NCI-H446 treated with DMSO at 0.1 percent for 48 hours (cell line): ENCODE data around the gene GRID2.
A peak's percentile ranks its signal among the peaks of the same experiment; 100 is the strongest.

Source experiments
- DNase-seq: peaks from one replicate; lab custom pipeline; 2025; lab: John Stamatoyannopoulos, UW

GRID2 gene

GRCh38 chr4:92961881-92962280 is 658.1 kb downstream of the GRID2 start:
- no peak for DNase-seq

DNA sequence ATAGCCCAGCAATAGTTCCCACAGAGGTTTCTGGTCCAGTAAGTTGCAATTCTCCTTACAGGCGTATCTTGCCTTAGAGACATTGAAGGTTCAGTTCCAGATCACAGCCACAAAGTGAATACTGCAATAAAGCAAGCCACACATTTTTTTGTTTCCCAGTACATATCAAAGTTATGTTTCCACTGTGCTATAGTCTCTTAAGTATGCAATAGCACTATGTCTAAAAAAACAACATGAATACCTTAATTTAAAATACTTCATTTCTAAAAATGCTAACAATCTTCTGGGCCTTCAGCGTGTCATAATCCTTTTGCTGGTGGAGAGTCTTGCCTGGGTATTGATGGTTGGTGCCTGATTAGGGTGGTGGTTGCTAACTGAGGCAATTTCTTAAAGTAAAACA is 659.1 kb downstream of the GRID2 start:
- DNase-seq = no peak

DNA sequence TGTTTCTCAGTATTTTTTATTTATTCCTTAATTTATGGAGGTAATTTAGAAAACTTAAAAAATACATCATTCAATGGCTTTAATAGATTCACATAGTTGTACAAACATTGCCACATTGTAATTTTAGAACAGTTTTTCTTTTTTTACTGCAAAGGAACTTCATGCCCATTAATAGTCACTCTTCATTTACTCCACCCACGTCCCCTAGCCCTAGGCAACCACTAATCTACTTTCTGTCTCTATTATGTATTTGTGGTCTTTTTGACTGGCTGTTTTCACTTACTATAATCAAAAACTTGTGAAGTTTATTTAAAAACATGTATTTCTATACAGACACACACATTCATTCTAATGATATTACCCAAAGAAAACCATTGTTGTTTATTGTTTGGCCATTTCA is 664.8 kb downstream of the GRID2 start:
- DNase-seq = no peak

DNA sequence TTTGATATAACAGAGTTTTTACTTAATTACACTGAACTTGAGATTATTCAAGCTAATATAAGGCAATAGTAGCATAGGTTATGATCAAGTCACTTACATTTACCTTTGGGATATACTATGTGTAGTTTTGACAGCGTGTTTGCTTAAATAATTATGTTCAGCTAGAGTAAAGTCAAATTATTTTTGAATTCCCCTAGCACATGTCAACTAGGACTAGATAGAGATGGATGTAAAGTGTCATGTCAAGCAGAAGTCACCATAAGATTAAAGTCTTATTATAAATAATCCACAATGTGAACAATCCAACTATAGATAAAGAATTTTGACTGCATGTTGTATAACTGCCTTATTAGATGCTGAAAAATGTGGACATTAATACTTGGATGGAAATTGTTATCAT is 665.2 kb downstream of the GRID2 start:
- DNase-seq = no peak

GRCh38 chr4:92969650-92970379 is 666.0 kb downstream of the GRID2 start:
- DNase-seq = no peak

DNA sequence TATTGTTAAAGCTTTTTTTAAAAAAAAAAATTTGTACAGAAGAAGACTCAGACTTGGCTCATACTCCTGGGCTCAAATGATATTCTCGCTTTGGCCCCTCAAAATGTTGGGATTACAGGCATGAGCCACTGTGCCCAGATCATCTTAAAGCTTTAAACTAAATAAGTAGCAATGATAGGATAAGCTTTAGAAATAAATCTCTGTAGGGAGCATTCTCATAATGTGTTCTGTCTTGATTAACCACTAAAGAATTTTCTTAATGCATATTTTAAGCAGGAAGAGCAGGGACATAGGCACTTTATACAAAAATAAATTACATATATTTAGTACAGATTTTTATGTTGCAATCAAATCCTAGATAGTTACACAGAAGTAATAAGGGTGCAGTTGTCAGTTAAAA is 667.2 kb downstream of the GRID2 start:
- no peak for DNase-seq

DNA sequence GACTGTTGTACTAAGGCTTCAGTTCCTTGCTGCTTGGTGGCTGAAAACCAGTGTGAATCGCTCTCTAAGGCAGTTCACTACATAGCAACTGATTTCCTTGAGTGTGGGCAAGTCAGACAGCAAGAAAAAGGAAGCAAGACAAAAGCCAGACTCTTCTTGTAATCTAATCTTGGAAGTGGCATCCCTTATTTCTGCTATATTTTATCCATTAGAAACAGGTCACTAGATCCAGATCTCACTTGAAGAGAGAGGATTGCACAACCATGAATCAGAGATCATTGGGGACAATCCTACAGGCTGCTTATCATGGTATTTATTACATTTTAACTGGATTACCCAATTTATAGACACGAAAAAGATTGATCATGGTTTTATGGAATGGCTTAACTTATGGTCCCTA is 684.5 kb downstream of the GRID2 start:
- DNase-seq = no peak

DNA sequence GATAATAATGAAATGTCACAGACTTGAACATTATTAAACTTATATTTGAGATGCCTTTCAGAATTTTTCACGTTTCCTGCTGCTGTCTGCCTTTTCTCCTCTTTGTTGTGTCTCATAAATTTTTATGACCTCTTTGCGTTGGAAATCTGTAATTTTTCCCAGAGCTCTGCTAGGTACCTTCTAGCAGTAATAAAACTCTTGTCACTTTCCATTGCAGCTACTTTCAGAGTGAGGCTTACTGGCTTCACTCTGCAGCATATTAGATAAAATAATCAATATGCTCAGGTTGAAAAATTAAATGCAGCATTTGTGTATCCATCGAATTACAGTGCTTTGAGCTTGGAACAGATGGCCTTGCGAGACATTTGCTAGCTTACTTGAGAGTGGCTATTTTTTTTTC is 689.0 kb downstream of the GRID2 start:
- peak; percentile 15 for DNase-seq

GRCh38 chr4:92994727-92995126 is 691.0 kb downstream of the GRID2 start:
- no peak for DNase-seq

GRCh38 chr4:92996533-92996932 is 692.8 kb downstream of the GRID2 start:
- DNase-seq = no peak

DNA sequence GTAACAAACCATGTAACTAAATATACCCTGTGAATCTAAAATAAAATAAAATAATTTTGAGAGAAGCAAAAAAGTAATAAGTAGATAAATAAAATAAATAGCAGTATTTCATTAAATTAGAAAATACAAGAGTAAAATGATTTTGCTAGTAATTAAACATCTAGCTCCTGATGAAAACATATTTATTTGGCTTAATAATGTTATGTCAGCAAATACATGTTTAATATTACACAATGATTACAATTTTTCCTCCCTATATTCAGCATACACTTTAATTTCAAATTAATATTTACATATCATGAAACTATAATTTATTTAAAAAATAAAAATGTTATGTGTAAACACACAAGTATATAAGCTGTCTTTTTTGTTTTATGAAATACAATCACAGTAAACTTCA is 697.1 kb downstream of the GRID2 start:
- DNase-seq = no peak

- no peak for DNase-seq
These were observed 698.5 kb downstream of the GRID2 start for GRCh38 chr4:93002240-93002639.

- no peak for DNase-seq
These were observed 712.6 kb downstream of the GRID2 start for GRCh38 chr4:93016350-93016749.

GRCh38 chr4:93018243-93018642 is 714.5 kb downstream of the GRID2 start:
- no peak for DNase-seq

- no peak for DNase-seq
These were observed 715.0 kb downstream of the GRID2 start for GRCh38 chr4:93018806-93019205.

DNA sequence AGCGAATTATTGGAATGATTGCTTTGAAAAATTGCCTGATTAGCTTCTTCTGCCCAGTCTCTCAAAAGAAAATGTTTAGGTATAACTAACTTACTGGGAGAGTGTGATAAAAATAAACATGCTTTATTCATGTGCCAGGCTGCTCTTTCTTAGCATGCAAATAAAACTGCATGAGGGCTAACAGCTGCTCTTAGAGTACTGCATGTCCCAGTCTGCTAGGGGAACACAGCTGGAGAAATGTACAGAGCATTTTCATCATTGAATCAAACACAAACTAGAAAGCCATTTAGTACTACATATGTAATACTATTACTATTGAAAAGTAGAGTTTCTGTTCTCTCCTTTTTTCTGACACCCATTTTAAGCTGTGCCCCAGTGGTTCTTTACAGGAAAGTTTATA is 726.0 kb downstream of the GRID2 start:
- DNase-seq = no peak

DNA sequence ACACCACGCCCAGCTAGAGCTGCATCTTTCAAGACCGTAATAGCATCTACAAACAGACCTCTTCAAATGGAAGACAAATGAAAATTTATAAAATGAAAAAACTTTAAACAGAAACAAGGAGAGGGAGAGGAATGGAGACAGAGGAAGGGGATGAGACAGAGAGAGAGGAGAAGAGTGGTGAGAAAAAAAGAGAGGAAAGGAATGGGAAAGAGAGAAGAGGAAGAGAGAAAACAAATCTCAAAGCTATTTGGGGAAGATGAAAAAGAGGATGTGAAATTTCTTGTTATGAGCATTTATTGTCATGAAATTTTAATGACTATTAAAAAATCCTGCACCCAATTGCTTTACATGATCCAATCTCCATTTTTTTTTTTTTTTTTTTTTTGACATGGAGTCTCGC is 726.9 kb downstream of the GRID2 start:
- DNase-seq = no peak

- no peak for DNase-seq
These were observed 727.8 kb downstream of the GRID2 start for GRCh38 chr4:93031431-93032098.

GRCh38 chr4:93042746-93043145 is 739.0 kb downstream of the GRID2 start:
- no peak for DNase-seq

- no peak for DNase-seq
These were observed 749.4 kb downstream of the GRID2 start for GRCh38 chr4:93053140-93053539.

GRCh38 chr4:93061826-93062225 is 758.1 kb downstream of the GRID2 start:
- no peak for DNase-seq

- DNase-seq = no peak
These were observed 759.6 kb downstream of the GRID2 start for GRCh38 chr4:93063325-93063724.

DNA sequence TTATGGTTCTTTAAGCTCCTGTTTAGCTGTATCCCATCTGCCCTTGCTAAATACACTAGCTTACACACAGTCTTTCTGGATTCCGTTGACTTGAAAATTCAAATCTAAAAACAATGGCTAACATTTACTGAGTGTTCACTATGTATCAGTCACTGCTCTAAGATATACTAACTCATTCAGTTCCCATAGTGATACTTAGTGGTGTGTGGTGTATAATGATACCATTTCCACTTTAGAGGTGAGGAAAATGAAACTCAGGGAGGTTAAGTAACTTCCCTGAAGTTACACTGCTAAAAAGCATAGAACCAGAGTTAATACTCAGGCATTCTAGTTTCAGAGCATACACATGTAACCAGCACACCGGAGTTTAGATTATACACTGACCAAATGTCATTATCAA is 762.0 kb downstream of the GRID2 start:
- no peak for DNase-seq

GRCh38 chr4:93066749-93067148 is 763.0 kb downstream of the GRID2 start:
- DNase-seq = no peak
